ENCODE measurements around the gene SEMA5A.

DNA sequence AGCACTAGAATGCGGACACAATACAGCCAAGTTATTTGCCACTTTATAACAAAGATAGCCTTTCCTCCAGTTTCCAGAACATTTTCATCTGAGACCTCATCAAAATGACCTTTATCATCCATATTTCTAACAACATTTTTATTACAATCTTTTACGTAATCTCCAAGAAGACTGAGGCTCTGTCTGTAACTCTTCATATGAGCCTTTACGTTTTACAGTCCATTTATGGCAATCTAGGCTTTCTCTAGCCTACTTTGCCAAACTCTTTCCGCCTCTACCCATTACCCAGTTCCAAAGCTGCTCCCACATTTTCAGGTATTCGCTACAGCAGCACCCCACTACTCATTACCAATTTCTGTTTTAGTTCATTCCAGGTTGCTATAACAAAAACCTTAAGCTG, 8.2 kb upstream of the SEMA5A start:
- TF ChIP-seq, protein P1, sequence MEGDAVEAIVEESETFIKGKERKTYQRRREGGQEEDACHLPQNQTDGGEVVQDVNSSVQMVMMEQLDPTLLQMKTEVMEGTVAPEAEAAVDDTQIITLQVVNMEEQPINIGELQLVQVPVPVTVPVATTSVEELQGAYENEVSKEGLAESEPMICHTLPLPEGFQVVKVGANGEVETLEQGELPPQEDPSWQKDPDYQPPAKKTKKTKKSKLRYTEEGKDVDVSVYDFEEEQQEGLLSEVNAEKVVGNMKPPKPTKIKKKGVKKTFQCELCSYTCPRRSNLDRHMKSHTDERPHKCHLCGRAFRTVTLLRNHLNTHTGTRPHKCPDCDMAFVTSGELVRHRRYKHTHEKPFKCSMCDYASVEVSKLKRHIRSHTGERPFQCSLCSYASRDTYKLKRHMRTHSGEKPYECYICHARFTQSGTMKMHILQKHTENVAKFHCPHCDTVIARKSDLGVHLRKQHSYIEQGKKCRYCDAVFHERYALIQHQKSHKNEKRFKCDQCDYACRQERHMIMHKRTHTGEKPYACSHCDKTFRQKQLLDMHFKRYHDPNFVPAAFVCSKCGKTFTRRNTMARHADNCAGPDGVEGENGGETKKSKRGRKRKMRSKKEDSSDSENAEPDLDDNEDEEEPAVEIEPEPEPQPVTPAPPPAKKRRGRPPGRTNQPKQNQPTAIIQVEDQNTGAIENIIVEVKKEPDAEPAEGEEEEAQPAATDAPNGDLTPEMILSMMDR (IDR thresholded peaks at IDR 0.05) = no peak
- TF ChIP-seq POLR2A (IDR thresholded peaks at IDR 0.05) = no peak

All from uterus (tissue), 2 donors.